Measurements from ENCODE around the gene OPCML.

DNA sequence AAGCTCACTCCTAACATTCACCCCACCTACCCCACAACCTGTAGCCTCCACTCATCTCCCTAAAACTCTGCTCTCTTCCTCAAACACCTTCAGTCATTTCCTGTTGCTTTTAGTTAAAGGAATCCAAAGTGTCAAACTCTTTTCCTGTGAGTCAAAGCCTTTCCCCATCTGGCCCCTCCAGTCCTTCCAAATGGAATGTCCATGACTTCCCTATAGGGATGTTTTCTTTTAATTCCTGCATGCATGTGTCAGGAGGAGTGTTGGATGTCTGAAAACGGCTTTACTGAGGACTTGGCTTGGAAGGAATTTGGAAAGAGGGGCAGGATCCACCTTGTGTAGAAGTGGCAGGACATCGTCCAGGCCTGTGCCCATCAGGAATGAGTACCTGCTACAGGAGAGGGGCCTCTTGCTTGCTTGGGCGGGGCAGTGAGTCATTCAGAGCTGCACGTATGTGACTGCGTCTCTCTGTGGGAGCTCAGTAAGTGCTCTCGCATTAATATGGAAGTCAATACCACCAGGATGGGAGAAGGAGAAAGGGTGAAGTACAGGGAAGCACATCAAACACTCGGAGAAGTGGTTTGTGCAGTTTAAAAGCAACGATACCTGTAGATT, 491.9 kb downstream of the OPCML start:
- TF ChIP-seq, protein P1, sequence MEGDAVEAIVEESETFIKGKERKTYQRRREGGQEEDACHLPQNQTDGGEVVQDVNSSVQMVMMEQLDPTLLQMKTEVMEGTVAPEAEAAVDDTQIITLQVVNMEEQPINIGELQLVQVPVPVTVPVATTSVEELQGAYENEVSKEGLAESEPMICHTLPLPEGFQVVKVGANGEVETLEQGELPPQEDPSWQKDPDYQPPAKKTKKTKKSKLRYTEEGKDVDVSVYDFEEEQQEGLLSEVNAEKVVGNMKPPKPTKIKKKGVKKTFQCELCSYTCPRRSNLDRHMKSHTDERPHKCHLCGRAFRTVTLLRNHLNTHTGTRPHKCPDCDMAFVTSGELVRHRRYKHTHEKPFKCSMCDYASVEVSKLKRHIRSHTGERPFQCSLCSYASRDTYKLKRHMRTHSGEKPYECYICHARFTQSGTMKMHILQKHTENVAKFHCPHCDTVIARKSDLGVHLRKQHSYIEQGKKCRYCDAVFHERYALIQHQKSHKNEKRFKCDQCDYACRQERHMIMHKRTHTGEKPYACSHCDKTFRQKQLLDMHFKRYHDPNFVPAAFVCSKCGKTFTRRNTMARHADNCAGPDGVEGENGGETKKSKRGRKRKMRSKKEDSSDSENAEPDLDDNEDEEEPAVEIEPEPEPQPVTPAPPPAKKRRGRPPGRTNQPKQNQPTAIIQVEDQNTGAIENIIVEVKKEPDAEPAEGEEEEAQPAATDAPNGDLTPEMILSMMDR (IDR thresholded peaks at IDR 0.05; ENCODE audit: low read depth, low read length, poor library complexity, severe bottlenecking) = no peak
- no peak for TF ChIP-seq EZH2phosphoT487 (IDR thresholded peaks at IDR 0.05; ENCODE audit: borderline replicate concordance, low read length)

All from DOHH2 (cell line).